Hepatocyte (in vitro differentiated cells): ENCODE results near the gene JAKMIP1. TPM values are rescaled to one million over a fixed set of nuclear protein-coding genes. Genes with fewer than 3 reads are reported as not detected.

Experiments used
- DNase-seq: peaks from one replicate; pipeline ENCODE4 v3.0.0-alpha.2; 2016; ENCODE audit warnings: low spot score
- H2AFZ ChIP-seq: fragments of 200-600 bp; sonication (generic); 2 replicates; pipeline ENCODE4 v1.6.0; 2016; ENCODE audit warnings: antibody characterized with exemption, mild to moderate bottlenecking
- H3K27ac ChIP-seq: fragments of 200-600 bp; sonication (generic); 2 replicates; pipeline ENCODE4 v1.5.1; 2016; ENCODE audit warnings: mild to moderate bottlenecking
- H3K27me3 ChIP-seq: fragments of 200-600 bp; sonication (generic); 2 replicates; pipeline ENCODE4 v1.6.1; 2016
- H3K36me3 ChIP-seq: fragments of 200-600 bp; sonication (generic); replicated peaks from 2 replicates; pipeline ENCODE4 v1.5.1; 2016; ENCODE audit warnings: low read depth; ENCODE audit not compliant: insufficient read depth
- H3K4me1 ChIP-seq: fragments of 200-600 bp; sonication (generic); 2 replicates; pipeline ENCODE4 v1.5.1; 2016; ENCODE audit warnings: mild to moderate bottlenecking, moderate library complexity; ENCODE audit not compliant: insufficient read depth
- H3K4me2 ChIP-seq: fragments of 200-600 bp; sonication (generic); 2 replicates; pipeline ENCODE4 v1.6.0; 2016
- H3K4me3 ChIP-seq: fragments of 200-600 bp; sonication (generic); 2 replicates; pipeline ENCODE4 v1.5.1; 2016; ENCODE audit warnings: mild to moderate bottlenecking
- H3K79me2 ChIP-seq: fragments of 200-600 bp; sonication (generic); 2 replicates; pipeline ENCODE4 v1.6.0; 2017; ENCODE audit warnings: mild to moderate bottlenecking
- H3K9me2 ChIP-seq: fragments of 200-600 bp; sonication (generic); replicated peaks from 2 replicates; pipeline ENCODE4 v1.6.0; 2017; ENCODE audit warnings: mild to moderate bottlenecking; ENCODE audit not compliant: insufficient read depth
- H3K9me3 ChIP-seq: fragments of 200-600 bp; sonication (generic); 2 replicates; pipeline ENCODE4 v1.5.1; 2016; ENCODE audit warnings: low read depth, mild to moderate bottlenecking
- H4K20me1 ChIP-seq: fragments of 200-600 bp; sonication (generic); 2 replicates; pipeline ENCODE4 v1.6.0; 2016; ENCODE audit warnings: mild to moderate bottlenecking; ENCODE audit not compliant: insufficient read depth, poor library complexity, severe bottlenecking
- CTCF ChIP-seq: fragments of 200-600 bp; sonication (generic); IDR thresholded peaks from 2 replicates; pipeline ENCODE4 v1.5.1; 2016; ENCODE audit warnings: antibody characterized with exemption, mild to moderate bottlenecking; ENCODE audit not compliant: poor library complexity
- EZH2 ChIP-seq: fragments of 200-600 bp; sonication (generic); IDR thresholded peaks from 2 replicates; pipeline ENCODE4 v1.6.1; 2016; ENCODE audit warnings: antibody characterized with exemption, mild to moderate bottlenecking, borderline replicate concordance
- EZH2phosphoT487 ChIP-seq: fragments of 200-600 bp; sonication (generic); IDR thresholded peaks from one replicate; pipeline ENCODE4 v1.6.1; 2018; ENCODE audit warnings: antibody characterized with exemption, mild to moderate bottlenecking, low read depth, moderate library complexity; ENCODE audit not compliant: unreplicated experiment, severe bottlenecking
- WGBS: methylation state at CpG from one replicate; pipeline ENCODE4 v1.1.6; 2016; ENCODE audit warnings: low lambda C conversion rate; ENCODE audit errors: missing lambda C conversion rate; 5-methylcytosine and 5-hydroxymethylcytosine counted together
- polyA plus RNA-seq: library from polyadenylated mRNA; unstranded; fragments of >200 nt; fragmentation: Nextera tagmentation; extraction: Ambion mirVana; gene quantifications from 2 replicates; pipeline ENCODE4 v1.2.1, GENCODE V29; 2016
- total RNA-seq: library from RNA; depleted of rRNA; stranded (reverse); fragments of >200 nt; gene quantifications from 2 replicates; pipeline ENCODE4 v1.2.3, GENCODE V29; 2014

The JAKMIP1 gene
- total and polyA plus RNA-seq, 2 experiments from 2014 or later: not detected

- Histone ChIP-seq H3K79me2 (no peaks in the 10 kb centered on the region), H3K27ac (no peak overlapping the region), H3K4me2 (no peak overlapping the region), H3K4me1 (no peaks in the 10 kb centered on the region), H3K36me3 (no peaks in the 10 kb centered on the region), H4K20me1 (no peaks in the 10 kb centered on the region), H3K9me2 (no peaks in the 10 kb centered on the region), H3K9me3 (no peaks in the 10 kb centered on the region), H3K27me3 (peaks cover 4% of the 10 kb centered on the region), H2AFZ (no peak overlapping the region), H3K4me3 (no peak overlapping the region)
- WGBS: 82% methylated on average over 2 of the region's 2 CpGs
- TF ChIP-seq EZH2 (no peak), EZH2phosphoT487 (no peak), CTCF (no peak)
- no peak for DNase-seq
These were observed 76.8 kb downstream of the JAKMIP1 start for GRCh38 chr4:6123541-6123940.

GRCh38 chr4:6123116-6123515, 77.2 kb downstream of the JAKMIP1 start:
- no peak for DNase-seq
- Histone ChIP-seq H3K4me1 (no peaks in the 10 kb centered on the region), H3K27ac (no peak overlapping the region), H3K36me3 (no peaks in the 10 kb centered on the region), H3K27me3 (peaks cover 8% of the 10 kb centered on the region), H3K79me2 (no peaks in the 10 kb centered on the region), H3K4me2 (no peak overlapping the region), H3K4me3 (no peak overlapping the region), H4K20me1 (no peaks in the 10 kb centered on the region), H3K9me3 (no peaks in the 10 kb centered on the region), H3K9me2 (no peaks in the 10 kb centered on the region), H2AFZ (no peak overlapping the region)
- TF ChIP-seq EZH2phosphoT487: no peak
- no peak for TF ChIP-seq EZH2
- no peak for TF ChIP-seq CTCF
- WGBS: 71% methylated on average over 7 of the region's 7 CpGs

- Histone ChIP-seq H3K36me3 (no peaks in the 10 kb centered on the region), H3K79me2 (no peaks in the 10 kb centered on the region), H2AFZ (no peak overlapping the region), H3K4me2 (no peak overlapping the region), H3K9me3 (no peaks in the 10 kb centered on the region), H3K4me3 (no peak overlapping the region), H3K4me1 (no peaks in the 10 kb centered on the region), H3K27ac (no peak overlapping the region), H4K20me1 (no peaks in the 10 kb centered on the region), H3K9me2 (no peaks in the 10 kb centered on the region), H3K27me3 (peaks cover 9% of the 10 kb centered on the region)
- TF ChIP-seq EZH2 (no peak), EZH2phosphoT487 (no peak), CTCF (no peak)
- no peak for DNase-seq
- 84% methylated on average over 6 of the region's 6 CpGs for WGBS
These were observed 77.9 kb downstream of the JAKMIP1 start for GRCh38 chr4:6122496-6122895.

- Histone ChIP-seq H3K27ac (no peak overlapping the region), H3K36me3 (no peaks in the 10 kb centered on the region), H3K4me1 (no peaks in the 10 kb centered on the region), H3K4me3 (no peak overlapping the region), H4K20me1 (no peaks in the 10 kb centered on the region), H3K4me2 (no peak overlapping the region), H2AFZ (no peak overlapping the region), H3K9me2 (no peaks in the 10 kb centered on the region), H3K9me3 (no peaks in the 10 kb centered on the region), H3K27me3 (peaks cover 11% of the 10 kb centered on the region), H3K79me2 (no peaks in the 10 kb centered on the region)
- no peak for TF ChIP-seq CTCF
- no peak for TF ChIP-seq EZH2
- no peak for TF ChIP-seq EZH2phosphoT487
- 96% methylated on average over 12 of the region's 12 CpGs for WGBS
- DNase-seq: no peak
These were observed 78.4 kb downstream of the JAKMIP1 start for GRCh38 chr4:6121941-6122340.
